NCI-H2107 treated with DMSO at 0.1 percent for 48 hours (cell line): ENCODE measurements around the gene SDS.

ENCODE experiments used
- DNase-seq: peaks from one replicate; lab custom pipeline; 2025; ENCODE audit not compliant: unreplicated experiment; lab: John Stamatoyannopoulos, UW

The SDS gene

GRCh38 chr12:113382206-113382605 lies 21.5 kb downstream of the SDS start:
- DNase-seq: no peak

GRCh38 chr12:113381220-113381619 lies 22.5 kb downstream of the SDS start:
- peak; percentile 32 for DNase-seq

GRCh38 chr12:113378291-113378690 lies 25.4 kb downstream of the SDS start:
- no peak for DNase-seq

- DNase-seq: no peak
Observed at GRCh38 chr12:113374823-113375428, 28.8 kb downstream of the SDS start.

GRCh38 chr12:113373969-113374368 lies 29.7 kb downstream of the SDS start:
- no peak for DNase-seq

GRCh38 chr12:113373440-113373839 lies 30.2 kb downstream of the SDS start:
- no peak for DNase-seq

GRCh38 chr12:113372371-113372770 lies 31.3 kb downstream of the SDS start:
- no peak for DNase-seq

- no peak for DNase-seq
Observed at GRCh38 chr12:113371808-113372207, 31.9 kb downstream of the SDS start.

GRCh38 chr12:113370923-113371682 lies 32.6 kb downstream of the SDS start:
- no peak for DNase-seq

DNA sequence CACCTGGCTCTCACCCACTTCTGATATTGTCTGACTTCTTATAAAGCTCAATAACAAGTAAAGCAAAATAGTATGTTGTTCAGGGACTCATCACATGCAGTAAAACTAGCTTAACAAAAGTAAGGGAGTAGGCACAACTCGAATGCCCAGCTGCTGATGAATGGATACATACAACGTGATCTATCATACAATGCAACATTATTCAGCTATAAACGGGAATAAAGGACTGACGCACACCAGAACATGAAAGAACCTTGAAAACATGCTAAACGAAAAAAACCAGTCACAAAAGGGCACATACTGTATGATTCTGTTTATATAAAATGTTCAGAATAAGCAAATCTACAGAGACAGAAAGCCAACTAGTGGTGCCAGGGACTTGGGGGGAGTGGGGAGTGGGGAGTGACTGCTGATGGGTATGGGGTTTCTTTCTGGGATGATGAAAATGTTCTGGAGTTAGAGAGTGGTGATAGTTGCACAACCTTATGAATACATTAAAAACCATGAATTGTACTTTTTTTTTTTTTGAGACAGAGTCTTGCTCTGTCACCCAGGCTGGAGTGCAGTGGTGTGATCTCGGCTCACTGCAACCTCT lies 34.2 kb downstream of the SDS start:
- no peak for DNase-seq

- DNase-seq: no peak
Observed at GRCh38 chr12:113368331-113368730, 35.4 kb downstream of the SDS start.

DNA sequence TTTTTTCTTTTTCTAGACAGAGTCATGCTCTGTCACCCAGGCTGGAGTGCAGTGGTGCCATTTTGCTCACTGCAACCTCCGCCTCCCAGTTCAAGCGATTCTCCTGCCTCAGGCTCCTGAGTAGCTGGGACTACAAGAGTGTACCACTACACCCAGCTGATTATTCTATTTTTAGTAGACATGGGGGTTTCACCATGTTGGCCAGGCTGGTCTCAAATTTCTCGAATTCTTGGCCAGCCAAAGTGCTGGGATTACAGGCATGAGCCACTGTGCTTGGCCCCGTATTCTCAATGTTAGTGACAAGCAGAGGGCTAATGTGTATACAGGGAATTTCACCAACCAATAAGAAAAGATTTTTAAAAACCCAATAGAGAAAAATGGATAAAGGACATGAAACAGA lies 36.9 kb downstream of the SDS start:
- DNase-seq: no peak

- DNase-seq: no peak
Observed at GRCh38 chr12:113365639-113366395, 37.9 kb downstream of the SDS start.

DNA sequence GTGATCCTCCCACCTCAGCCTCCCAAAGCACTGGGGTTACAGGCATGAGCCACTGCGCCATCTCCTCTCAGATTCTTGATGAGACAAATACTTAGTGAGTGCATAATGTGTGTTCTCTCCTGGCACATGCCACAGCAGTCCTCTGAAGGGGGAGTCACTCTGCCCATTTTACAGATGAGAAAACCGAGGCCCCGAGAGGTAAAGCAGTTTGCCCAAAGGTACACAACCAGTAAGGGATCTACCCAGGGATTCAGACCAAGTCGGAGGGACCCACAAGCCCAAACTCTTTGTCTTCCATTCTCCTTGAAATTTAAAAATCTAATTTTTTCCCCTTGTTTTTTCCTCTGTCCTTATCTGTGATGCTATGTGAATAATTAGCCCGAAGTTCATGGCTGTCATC lies 39.0 kb downstream of the SDS start:
- DNase-seq: no peak

- no peak for DNase-seq
Observed at GRCh38 chr12:113361574-113362370, 41.9 kb downstream of the SDS start.

- no peak for DNase-seq
Observed at GRCh38 chr12:113359939-113360748, 43.5 kb downstream of the SDS start.

DNA sequence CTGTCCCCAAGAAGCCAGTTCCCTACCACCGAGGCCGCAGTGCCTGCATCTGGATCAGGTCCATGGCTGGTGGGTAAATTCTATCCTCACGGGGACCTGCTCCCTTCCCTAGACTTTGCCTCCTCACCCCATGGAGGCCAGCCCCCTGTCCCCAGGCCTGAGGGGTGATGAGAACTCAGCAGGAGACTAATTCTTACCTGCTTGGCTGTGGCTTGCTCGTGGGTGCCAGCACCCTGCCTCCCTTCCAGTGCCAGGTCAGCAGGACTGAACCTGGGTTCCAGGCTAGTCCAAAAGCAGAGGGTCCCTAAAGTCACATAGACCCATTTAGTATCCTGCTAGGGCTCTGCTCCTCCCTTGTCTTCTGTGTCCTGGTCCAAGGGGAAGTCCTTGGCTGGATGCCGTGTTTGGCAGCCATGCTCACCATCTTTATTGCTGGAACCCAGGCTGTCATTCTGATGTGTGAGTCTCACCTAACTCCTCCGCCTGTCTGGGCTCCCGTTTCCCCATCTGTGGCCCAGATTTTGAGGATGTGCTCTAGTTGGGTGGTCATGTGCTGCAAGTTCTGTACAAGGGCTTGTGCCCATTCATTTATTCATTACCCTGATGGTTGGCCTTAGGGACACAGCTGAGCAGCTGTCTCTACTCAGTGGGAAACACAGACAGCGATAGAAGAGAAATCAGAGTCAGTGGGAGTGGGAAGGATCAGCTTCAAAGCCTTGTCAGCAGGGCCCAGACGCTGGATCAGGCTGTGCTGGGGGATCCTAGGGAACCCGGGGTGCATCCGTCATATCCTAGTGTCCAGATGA lies 44.4 kb downstream of the SDS start:
- DNase-seq: no peak

- peak; percentile 66 for DNase-seq
Observed at GRCh38 chr12:113358381-113359132, 45.1 kb downstream of the SDS start, which contains the start of gene PLBD2. Gene PLBD2, plus strand, starts transcription at chr12:113358587. Its CDS starts 14 bp downstream, at chr12:113358601.
